SK-N-SH (cell line): Measurements from ENCODE around the gene L3MBTL1. TPM values are rescaled to one million over a fixed set of nuclear protein-coding genes. Genes with fewer than 3 reads are reported as not detected.
"Not testable (repeated sequence)": the region's sequence is repeated elsewhere in the genome, so short reads cannot be mapped to it uniquely, and the experiment has no call there.

Source experiments
- CTCF ChIA-PET: fragments of 300-600, 350-600 bp; formaldehyde crosslinking; extraction: SDS; loops from one replicate; lab custom pipeline; 2021; lab: Yijun Ruan, JAX
- POLR2A ChIA-PET: fragments of 350-600 bp; sonication (Branson Sonifier 250); formaldehyde crosslinking; extraction: SDS; loops from one replicate; lab custom pipeline; 2020; ENCODE audit warnings: antibody characterized with exemption, inconsistent platforms; lab: Yijun Ruan, JAX
- DNase-seq: peaks from one replicate; pipeline ENCODE4 v3.0.0; 2012
- H2AFZ ChIP-seq: fragments of 200-600 bp; sonication (generic); 2 replicates; pipeline ENCODE4 v1.8.1; 2016; ENCODE audit warnings: antibody characterized with exemption, mild to moderate bottlenecking, low read depth
- H3F3A ChIP-seq: fragments of 200-600 bp; sonication (generic); replicated peaks from 2 replicates; pipeline ENCODE3; 2016; ENCODE audit warnings: antibody characterized with exemption, mild to moderate bottlenecking; ENCODE audit not compliant: insufficient read depth
- H3K27ac ChIP-seq, 2 experiments: fragments of 200-500 bp in 1 of 2; fragments of 200-600 bp in 1 of 2; sonication (Bioruptor generic) in 1 of 2; sonication (generic), shearing (Covaris generic) in 1 of 2; 2 replicates each; pipeline versions ENCODE4 v1.5.1 to v1.6.1; 2014 to 2016; ENCODE audit warnings: low read depth in 2 of 2, inconsistent platforms in 1 of 2, low read length in 1 of 2, mild to moderate bottlenecking in 1 of 2, mixed read lengths in 1 of 2
- H3K27me3 ChIP-seq: fragments of 200-600 bp; sonication (generic), shearing (Covaris generic); 2 replicates; pipeline ENCODE4 v1.6.1; 2016; ENCODE audit warnings: mixed run types; ENCODE audit not compliant: insufficient read depth
- H3K36me3 ChIP-seq, 2 experiments: fragments of 200-500 bp in 1 of 2; fragments of 200-600 bp in 1 of 2; sonication (Bioruptor generic) in 1 of 2; sonication (generic) in 1 of 2; replicated peaks in 1 of 2; 2 replicates each; pipeline versions ENCODE3 to v1.5.1; 2014 to 2016; ENCODE audit warnings: low read length in 1 of 2, mild to moderate bottlenecking in 1 of 2; ENCODE audit not compliant: insufficient read depth in 2 of 2, control insufficient read depth in 1 of 2
- H3K4me1 ChIP-seq, 2 experiments: fragments of 200-500 bp in 1 of 2; fragments of 200-600 bp in 1 of 2; sonication (Bioruptor generic) in 1 of 2; sonication (generic), shearing (Covaris generic) in 1 of 2; 2 replicates each; pipeline versions ENCODE4 v1.5.1 to v1.6.1; 2014 to 2016; ENCODE audit warnings: low read depth in 1 of 2, low read length in 1 of 2, mixed run types in 1 of 2; ENCODE audit not compliant: insufficient read depth in 2 of 2, control insufficient read depth in 1 of 2
- H3K4me2 ChIP-seq: fragments of 200-600 bp; sonication (generic), shearing (Covaris generic); 2 replicates; pipeline ENCODE4 v1.6.1; 2017; ENCODE audit warnings: mixed run types
- H3K4me3 ChIP-seq, 2 experiments: fragments of 200-500 bp in 1 of 2; fragments of 200-600 bp in 1 of 2; sonication (Bioruptor generic) in 1 of 2; sonication (generic), shearing (Covaris generic) in 1 of 2; 2 replicates each; pipeline versions ENCODE4 v1.5.1 to v1.8.1; 2014 to 2016; ENCODE audit warnings: low read depth in 2 of 2, inconsistent platforms in 1 of 2, low read length in 1 of 2, mild to moderate bottlenecking in 1 of 2, mixed read lengths in 1 of 2, moderate library complexity in 1 of 2
- H3K79me2 ChIP-seq: fragments of 200-600 bp; sonication (generic); 2 replicates; pipeline ENCODE4 v1.8.1; 2017; ENCODE audit warnings: mild to moderate bottlenecking; ENCODE audit not compliant: insufficient read depth
- H3K9ac ChIP-seq: fragments of 200-600 bp; sonication (generic); 2 replicates; pipeline ENCODE4 v1.6.1; 2017; ENCODE audit warnings: mixed run types
- H3K9me2 ChIP-seq: fragments of 200-600 bp; sonication (generic); 2 replicates; pipeline ENCODE4 v1.6.1; 2017; ENCODE audit warnings: mixed run types
- H3K9me3 ChIP-seq: fragments of 200-600 bp; sonication (generic); 2 replicates; pipeline ENCODE4 v1.6.1; 2017; ENCODE audit warnings: mixed run types, mild to moderate bottlenecking, moderate library complexity
- H4K20me1 ChIP-seq: fragments of 200-600 bp; sonication (generic); 2 replicates; pipeline ENCODE4 v1.6.1; 2017; ENCODE audit warnings: mild to moderate bottlenecking, mixed run types; ENCODE audit not compliant: insufficient read depth
- CHD2 ChIP-seq: fragments of 150-350 bp; IDR thresholded peaks from 2 replicates; pipeline ENCODE4 v1.6.1; 2018; ENCODE audit warnings: low read length; ENCODE audit not compliant: partially characterized antibody
- FOSL2 ChIP-seq: IDR thresholded peaks from 2 replicates; pipeline ENCODE4 v1.4.0; 2012; ENCODE audit warnings: low read depth, mild to moderate bottlenecking, moderate library complexity, borderline replicate concordance
- FOXJ3 ChIP-seq: sonication (generic); formaldehyde crosslinking; IDR thresholded peaks from 2 replicates; pipeline ENCODE4 v1.5.1; 2020; ENCODE audit warnings: mild to moderate bottlenecking, missing genetic modification reagents
- GATA2 ChIP-seq: sonication (generic); formaldehyde crosslinking; IDR thresholded peaks from 2 replicates; pipeline ENCODE4 v1.5.0; 2020; ENCODE audit warnings: mild to moderate bottlenecking, missing genetic modification reagents
- MEF2A ChIP-seq: IDR thresholded peaks from 2 replicates; pipeline ENCODE4 v1.4.0; 2012; ENCODE audit warnings: low read depth, borderline replicate concordance
- NFIC ChIP-seq: IDR thresholded peaks from 2 replicates; pipeline ENCODE4 v1.4.0; 2012; ENCODE audit warnings: borderline replicate concordance
- NRF1 ChIP-seq: IDR thresholded peaks from 2 replicates; pipeline ENCODE4 v1.6.1; 2012; ENCODE audit warnings: low read depth, mild to moderate bottlenecking, low read length
- POLR2AphosphoS5 ChIP-seq: IDR thresholded peaks from 2 replicates; pipeline ENCODE4 v1.6.1; 2012; ENCODE audit warnings: low read depth, low read length
- RAD21 ChIP-seq: IDR thresholded peaks from 2 replicates; pipeline ENCODE4 v1.6.1; 2012; ENCODE audit warnings: mild to moderate bottlenecking, low read length
- RXRA ChIP-seq: IDR thresholded peaks from 2 replicates; pipeline ENCODE4 v1.4.0; 2012; ENCODE audit warnings: low read depth, mild to moderate bottlenecking, borderline replicate concordance
- SIN3A ChIP-seq: IDR thresholded peaks from 2 replicates; pipeline ENCODE4 v1.6.1; 2012; ENCODE audit warnings: low read depth, mild to moderate bottlenecking, low read length, moderate library complexity, borderline replicate concordance
- SMC3 ChIP-seq: IDR thresholded peaks from 2 replicates; pipeline ENCODE4 v1.6.1; 2012; ENCODE audit warnings: low read depth, low read length, improper control_type of control experiment
- TAF1 ChIP-seq: IDR thresholded peaks from 2 replicates; pipeline ENCODE4 v1.6.1; 2012; ENCODE audit warnings: low read depth, mild to moderate bottlenecking, low read length, moderate library complexity, borderline replicate concordance
- TCF12 ChIP-seq: IDR thresholded peaks from 2 replicates; pipeline ENCODE4 v1.4.0; 2012
- TEAD4 ChIP-seq: IDR thresholded peaks from 2 replicates; pipeline ENCODE4 v1.4.0; 2012; ENCODE audit warnings: mild to moderate bottlenecking, borderline replicate concordance; ENCODE audit not compliant: insufficient read depth
- YY1 ChIP-seq: IDR thresholded peaks from 2 replicates; pipeline ENCODE4 v1.4.0; 2012; ENCODE audit warnings: low read depth, mild to moderate bottlenecking
- WGBS: methylation state at CpG from one replicate; pipeline ENCODE4 v1.1.6; 2017; ENCODE audit warnings: low lambda C conversion rate; 5-methylcytosine and 5-hydroxymethylcytosine counted together
- polyA plus RNA-seq, 3 experiments: library from polyadenylated mRNA; depleted of rRNA; stranded (reverse); fragments of >200 nt; gene quantifications; 2 replicates each; pipeline ENCODE4 v1.2.3, GENCODE V29; 2012
- TF ChIP-seq, protein P1 (sequence below): IDR thresholded peaks from 2 replicates; pipeline ENCODE4 v1.4.0; 2012; ENCODE audit warnings: low read depth, borderline replicate concordance

L3MBTL1 gene
- polyA plus RNA-seq, 1 of the 3 experiments (the other 2 are of a cell fraction), result 8.9 TPM

DNA sequence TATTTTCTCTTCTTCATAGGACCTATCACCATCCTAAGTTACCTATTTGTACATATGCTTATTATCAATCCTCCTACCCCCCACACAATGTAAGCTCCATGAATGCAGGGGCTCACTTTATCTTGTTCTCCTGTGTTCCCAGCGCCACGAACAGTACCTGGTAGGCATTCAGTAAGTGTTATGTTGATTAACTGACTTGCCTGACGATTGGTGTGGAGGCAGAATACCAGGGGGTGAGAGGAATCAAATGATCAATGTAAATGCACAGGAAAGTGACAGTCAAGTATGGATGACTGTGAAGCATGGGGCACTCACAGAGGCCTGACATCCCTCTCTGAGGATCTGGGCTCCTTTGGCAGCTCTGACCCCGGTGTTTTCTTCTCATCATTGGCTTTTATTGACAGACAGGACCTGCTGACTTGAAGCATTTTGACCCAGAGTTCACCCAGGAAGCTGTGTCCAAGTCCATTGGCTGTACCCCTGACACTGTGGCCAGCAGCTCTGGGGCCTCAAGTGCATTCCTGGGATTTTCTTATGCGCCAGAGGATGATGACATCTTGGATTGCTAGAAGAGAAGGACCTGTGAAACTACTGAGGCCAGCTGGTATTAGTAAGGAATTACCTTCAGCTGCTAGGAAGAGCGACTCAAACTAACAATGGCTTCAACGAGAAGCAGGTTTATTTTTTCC lies 77.1 kb downstream of the L3MBTL1 start:
- Histone ChIP-seq H3K4me3 (no peak overlapping the region), H3K36me3 (no peaks in the 10 kb centered on the region), H3K9me3 (no peaks in the 10 kb centered on the region), H3K9me2 (no peaks in the 10 kb centered on the region), H3F3A (peaks cover 3% of the 10 kb centered on the region), H3K4me1 (no peaks in the 10 kb centered on the region; a peak in 2 of 4 replicates), H3K79me2 (no peaks in the 10 kb centered on the region), H3K9ac (no peak overlapping the region), H3K4me2 (no peak overlapping the region), H2AFZ (no peak overlapping the region)
- POLR2A ChIA-PET, result no interaction called here
- 80% methylated on average over 7 of the region's 7 CpGs for WGBS
- DNase-seq, result no peak
- 0 out of 2 replicates have a peak, but pooled peaks have one; percentile 4 for TF ChIP-seq TCF12
- TF ChIP-seq TEAD4, result no peak
- TF ChIP-seq, all 33 proteins: peak for 1
- CTCF ChIA-PET, result interaction anchor here (1.1 to 1.2 kb wide), 2 partner anchors 15 to 46 kb away, joined by 3 to 6 read pairs; no protein-coding TSS in a partner anchor
- Histone ChIP-seq H3K27me3 (no peaks in the 10 kb centered on the region), H4K20me1 (no peaks in the 10 kb centered on the region), H3K27ac (peak overlapping the region in 1 of 2 experiments; percentile 50; a peak in 2 of 4 replicates)

DNA sequence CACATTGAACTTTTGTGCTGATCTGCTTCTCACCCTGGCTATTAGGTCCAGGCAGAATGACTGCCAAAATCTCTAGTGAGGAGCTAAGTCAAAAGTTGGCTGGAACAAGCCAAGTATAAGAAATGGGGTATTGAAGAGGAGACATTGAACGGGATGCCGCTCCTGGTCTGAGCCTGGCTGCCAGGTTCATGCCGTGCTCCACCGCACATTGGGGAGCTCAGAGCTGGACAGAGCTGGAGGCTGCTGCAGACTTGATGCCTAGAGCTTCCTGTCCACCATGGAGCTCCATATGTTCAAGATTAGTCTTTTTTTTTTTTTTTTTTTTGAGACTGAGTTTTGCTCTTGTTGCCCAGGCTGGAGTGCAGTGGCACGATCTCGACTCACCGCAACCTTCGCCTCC lies 79.1 kb downstream of the L3MBTL1 start:
- no peaks in the 10 kb centered on the region for H3K9me2 ChIP-seq
- H3K79me2 ChIP-seq, result peaks cover 8% of the 10 kb centered on the region
- H2AFZ ChIP-seq, result no peak overlapping the region
- H3K36me3 ChIP-seq, result no peaks in the 10 kb centered on the region
- ChIA-PET POLR2A (no interaction called here), CTCF (interaction anchor here (2.9 kb wide), 1 partner anchor 48 kb away, joined by 11 read pairs; no protein-coding TSS in a partner anchor)
- no peak overlapping the region for H3K4me2 ChIP-seq
- no peak for TF ChIP-seq TCF12
- no peak for TF ChIP-seq RXRA
- TF ChIP-seq MEF2A, result no peak
- TF ChIP-seq, protein P1, sequence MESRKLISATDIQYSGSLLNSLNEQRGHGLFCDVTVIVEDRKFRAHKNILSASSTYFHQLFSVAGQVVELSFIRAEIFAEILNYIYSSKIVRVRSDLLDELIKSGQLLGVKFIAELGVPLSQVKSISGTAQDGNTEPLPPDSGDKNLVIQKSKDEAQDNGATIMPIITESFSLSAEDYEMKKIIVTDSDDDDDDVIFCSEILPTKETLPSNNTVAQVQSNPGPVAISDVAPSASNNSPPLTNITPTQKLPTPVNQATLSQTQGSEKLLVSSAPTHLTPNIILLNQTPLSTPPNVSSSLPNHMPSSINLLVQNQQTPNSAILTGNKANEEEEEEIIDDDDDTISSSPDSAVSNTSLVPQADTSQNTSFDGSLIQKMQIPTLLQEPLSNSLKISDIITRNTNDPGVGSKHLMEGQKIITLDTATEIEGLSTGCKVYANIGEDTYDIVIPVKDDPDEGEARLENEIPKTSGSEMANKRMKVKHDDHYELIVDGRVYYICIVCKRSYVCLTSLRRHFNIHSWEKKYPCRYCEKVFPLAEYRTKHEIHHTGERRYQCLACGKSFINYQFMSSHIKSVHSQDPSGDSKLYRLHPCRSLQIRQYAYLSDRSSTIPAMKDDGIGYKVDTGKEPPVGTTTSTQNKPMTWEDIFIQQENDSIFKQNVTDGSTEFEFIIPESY, result no peak
- TF ChIP-seq GATA2 (CRISPR knock-in tag), result no peak
- no peak for TF ChIP-seq SMC3
- TF ChIP-seq FOSL2, result no peak
- no peak for TF ChIP-seq SIN3A
- TF ChIP-seq CHD2, result no peak
- no peak for TF ChIP-seq NRF1
- no peak for TF ChIP-seq YY1
- TF ChIP-seq TAF1, result no peak
- no peak for TF ChIP-seq RAD21
- TF ChIP-seq TEAD4, result no peak
- TF ChIP-seq POLR2AphosphoS5, result no peak
- TF ChIP-seq FOXJ3 (CRISPR knock-in tag), result no peak
- TF ChIP-seq NFIC, result no peak
- peaks cover 3% of the 10 kb centered on the region for H3F3A ChIP-seq
- H3K4me3 ChIP-seq, result no peak overlapping the region
- WGBS, result 90% methylated on average over 8 of the region's 8 CpGs
- no peak overlapping the region for H3K27ac ChIP-seq
- H3K27me3 ChIP-seq, result no peaks in the 10 kb centered on the region
- H3K9ac ChIP-seq, result no peak overlapping the region
- H3K4me1 ChIP-seq, result peaks cover 0 to 6% of the 10 kb centered on the region in 2 experiments; a peak in 2 of 4 replicates
- no peak for DNase-seq
- no peaks in the 10 kb centered on the region for H4K20me1 ChIP-seq
- no peaks in the 10 kb centered on the region for H3K9me3 ChIP-seq

DNA sequence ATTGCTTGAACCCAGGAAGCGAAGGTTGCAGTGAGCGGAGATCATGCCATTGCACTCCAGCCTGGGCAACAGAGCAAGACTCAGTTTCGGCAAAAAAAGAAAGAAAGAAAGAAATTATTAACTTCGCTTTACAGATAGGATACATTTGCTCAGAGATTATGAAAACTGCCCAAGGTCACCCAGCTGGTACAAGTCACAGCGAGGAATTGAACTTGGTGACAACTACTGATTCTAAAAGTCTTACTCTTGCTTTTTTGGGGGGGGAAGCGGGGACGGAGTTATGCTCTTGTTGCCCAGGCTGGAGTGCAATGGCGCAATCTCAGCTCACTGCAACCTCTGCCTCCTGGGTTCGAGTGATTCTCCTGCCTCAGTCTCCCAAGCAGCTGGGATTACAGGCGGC lies 81.0 kb downstream of the L3MBTL1 start:
- H3K27me3 ChIP-seq, result not testable (repeated sequence)

More for the DNA sequence above, 81.0 kb downstream of the L3MBTL1 start:
- H3K4me3 ChIP-seq, H3K9ac ChIP-seq, H3K4me1 ChIP-seq, H3K27ac ChIP-seq, H4K20me1 ChIP-seq, H3K9me3 ChIP-seq, H3F3A ChIP-seq, DNase-seq, H3K4me2 ChIP-seq, H3K36me3 ChIP-seq, POLR2A ChIA-PET, H2AFZ ChIP-seq, H3K9me2 ChIP-seq: not testable (repeated sequence)
- WGBS, result 96% methylated on average over 10 of the region's 10 CpGs
- CTCF ChIA-PET, result interaction anchor here (1.2 to 2.9 kb wide), 3 partner anchors 50 to 140 kb away, joined by 3 to 11 read pairs (median 4); no protein-coding TSS in a partner anchor
- H3K79me2 ChIP-seq, result peaks cover 21% of the 10 kb centered on the region
